GM21717 (cell line): ENCODE data around the gene SLCO6A1.
A peak's percentile ranks its signal among the peaks of the same experiment; 100 is the strongest.
"Not testable (repeated sequence)": the region's sequence is repeated elsewhere in the genome, so short reads cannot be mapped to it uniquely, and the experiment has no call there.

Experiments used
- ATAC-seq: cut with Tn5 transposase; IDR thresholded peaks from one replicate; pipeline ENCODE4 v1.9.1; 2021; ENCODE audit warnings: mild to moderate bottlenecking, moderate library complexity; ENCODE audit not compliant: unreplicated experiment

Gene SLCO6A1

DNA sequence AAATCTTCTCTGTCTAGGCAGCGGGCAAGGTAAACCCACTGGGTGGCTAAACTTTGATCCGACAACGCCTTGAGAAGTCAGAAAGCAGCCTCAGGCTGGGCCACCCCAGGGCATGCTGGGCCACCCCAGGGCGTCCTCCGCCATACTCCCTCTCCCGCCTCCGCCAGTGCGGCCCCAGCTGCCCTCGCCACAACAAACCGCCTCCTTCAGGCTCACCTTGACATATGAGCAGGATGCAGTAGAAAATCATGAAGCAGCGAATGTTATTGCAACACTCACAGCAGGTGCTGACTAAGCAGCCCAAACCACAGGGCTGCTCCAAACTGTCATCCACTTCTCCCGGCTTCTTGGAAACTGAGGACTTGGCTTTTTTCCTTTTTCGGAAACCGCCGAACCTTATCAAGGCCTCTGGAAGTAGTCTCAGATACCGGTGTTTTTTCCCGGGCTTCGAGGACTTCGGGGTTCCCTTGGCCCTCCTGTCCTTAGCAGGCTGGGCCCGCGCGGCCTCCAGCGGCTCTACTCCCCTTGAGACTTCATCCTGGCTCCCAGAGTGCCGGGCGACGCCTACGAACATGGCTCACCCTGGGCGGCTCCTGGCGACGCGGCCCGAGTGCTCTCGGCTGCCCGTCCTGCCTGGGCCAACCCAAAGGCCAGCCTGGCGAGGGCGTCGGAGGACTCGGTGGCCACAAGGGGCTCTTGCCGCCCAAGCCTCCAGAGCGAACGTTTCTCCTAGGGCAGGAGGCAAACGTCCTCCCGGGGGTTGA lies at the start of gene SLCO6A1:
TSS of gene SLCO6A1 (minus strand) at position 731 of the 764 bp plus-strand sequence. CDS start at position 574, 157 bp downstream.
- no peak for ATAC-seq

GRCh38 chr5:102547141-102548035 lies 48.6 kb upstream of the SLCO6A1 start:
- ATAC-seq: no peak

DNA sequence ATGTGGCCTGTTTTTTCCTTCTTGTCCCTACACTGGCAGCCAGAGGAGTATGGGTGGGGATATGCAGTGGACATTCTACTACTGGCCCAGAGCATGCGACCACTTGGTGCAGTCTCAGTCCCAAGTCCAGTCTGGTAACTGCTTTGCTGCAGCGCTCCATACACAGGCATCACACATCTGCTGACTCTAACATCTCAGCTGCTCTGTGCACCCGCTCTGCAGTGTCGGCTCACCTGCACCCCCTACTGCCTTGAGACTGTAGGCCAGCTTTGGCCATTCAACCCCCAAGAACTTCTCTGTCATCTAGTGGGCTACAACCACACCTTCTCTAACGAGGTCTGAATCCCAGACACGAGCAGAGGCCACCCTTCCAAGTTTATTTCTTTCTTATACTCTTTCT lies 46.4 kb upstream of the SLCO6A1 start:
- ATAC-seq: no peak

DNA sequence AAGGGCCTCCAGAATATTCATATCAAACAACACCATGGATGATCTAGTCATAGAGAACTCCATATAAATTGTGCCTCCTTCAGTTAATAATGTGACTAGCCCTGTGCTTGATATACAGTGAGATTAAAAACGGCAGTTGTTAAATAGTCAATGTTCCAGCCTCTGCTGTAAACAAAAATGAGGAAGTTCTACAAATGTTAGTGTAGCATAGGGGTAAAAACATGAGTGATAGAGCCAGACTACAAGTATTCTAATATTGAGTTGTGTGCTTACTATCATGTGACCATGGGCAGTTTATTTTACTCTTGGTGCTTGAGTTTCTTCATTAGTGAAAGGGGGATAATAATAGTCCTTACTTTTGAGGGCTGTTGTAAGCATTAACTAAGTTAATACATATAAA lies 43.3 kb upstream of the SLCO6A1 start:
- no peak for ATAC-seq

DNA sequence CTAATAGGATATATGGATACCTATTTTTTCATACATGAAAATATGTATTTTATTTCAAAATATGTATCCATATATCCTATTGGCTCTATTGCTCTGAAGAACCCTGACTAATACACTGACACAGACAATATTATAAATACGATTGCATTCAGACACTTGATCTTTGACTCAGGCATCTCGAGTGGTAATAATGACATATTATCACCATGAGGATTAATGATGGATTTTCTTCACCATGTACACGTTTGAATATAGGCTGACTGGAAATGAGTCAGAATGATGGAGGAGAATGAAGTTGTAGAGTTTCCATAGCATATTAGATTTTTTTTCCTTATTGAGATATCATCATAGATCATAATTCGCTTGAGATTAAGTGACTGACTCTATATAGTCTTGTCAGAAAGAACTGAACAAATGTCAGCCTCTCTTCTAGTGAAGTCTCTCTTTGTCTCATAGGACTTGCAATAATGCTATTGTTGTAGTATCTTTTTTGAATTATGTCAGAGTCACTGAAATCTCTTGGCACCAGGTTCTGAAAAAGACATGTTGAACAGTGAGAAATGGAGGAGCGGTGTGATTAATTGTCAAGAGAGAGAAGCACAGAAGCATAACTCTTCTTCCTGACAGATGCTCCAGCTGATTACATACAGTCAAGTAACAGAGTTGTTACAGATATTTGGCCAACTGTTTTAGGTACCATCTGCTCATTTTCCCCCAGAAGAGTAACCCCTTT lies 41.4 kb upstream of the SLCO6A1 start:
- ATAC-seq: no peak

GRCh38 chr5:102539562-102539961 lies 40.8 kb upstream of the SLCO6A1 start:
- ATAC-seq: no peak

- ATAC-seq: no peak
Observed at GRCh38 chr5:102537011-102537410, 38.2 kb upstream of the SLCO6A1 start.

- no peak for ATAC-seq
Observed at GRCh38 chr5:102536323-102536928, 37.6 kb upstream of the SLCO6A1 start.

GRCh38 chr5:102532123-102532522 lies 33.3 kb upstream of the SLCO6A1 start:
- ATAC-seq: no peak

DNA sequence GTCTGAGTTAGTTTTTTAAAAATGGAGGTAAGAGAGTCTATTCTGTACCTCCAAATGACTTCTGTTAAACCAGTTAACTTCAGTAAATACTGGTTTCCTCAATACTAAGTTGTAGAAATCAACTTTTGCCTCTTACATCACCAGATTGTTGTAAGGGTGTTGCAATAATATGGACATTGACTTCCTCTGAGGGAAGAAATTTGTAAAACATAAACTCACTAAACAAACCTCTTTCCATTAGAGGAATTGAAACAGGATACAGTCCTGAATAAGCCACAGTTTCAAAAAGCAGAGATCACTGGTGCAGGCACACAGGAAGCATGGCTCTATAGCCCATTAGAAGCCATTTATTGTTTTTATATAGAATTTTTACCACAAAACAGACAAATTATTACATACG lies 32.7 kb upstream of the SLCO6A1 start:
- ATAC-seq: no peak

DNA sequence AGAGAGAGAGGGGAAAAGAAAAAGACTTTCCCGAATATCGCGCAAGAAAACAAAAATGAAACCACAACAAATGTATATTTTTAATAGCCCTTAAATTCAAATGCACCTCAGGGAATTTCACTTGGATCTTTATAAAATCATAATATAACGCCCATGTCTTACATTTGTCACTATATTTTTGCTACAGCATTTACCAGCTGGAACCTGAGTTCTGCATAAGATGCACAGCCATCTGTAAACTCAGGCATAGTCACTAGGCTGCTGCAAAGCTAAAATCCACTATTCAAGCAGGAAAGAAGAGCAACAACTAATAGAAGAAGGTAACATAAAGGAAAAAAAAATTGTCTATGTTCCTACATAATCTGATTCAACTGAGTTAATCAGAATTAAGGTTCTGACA lies 30.6 kb upstream of the SLCO6A1 start:
- no peak for ATAC-seq

DNA sequence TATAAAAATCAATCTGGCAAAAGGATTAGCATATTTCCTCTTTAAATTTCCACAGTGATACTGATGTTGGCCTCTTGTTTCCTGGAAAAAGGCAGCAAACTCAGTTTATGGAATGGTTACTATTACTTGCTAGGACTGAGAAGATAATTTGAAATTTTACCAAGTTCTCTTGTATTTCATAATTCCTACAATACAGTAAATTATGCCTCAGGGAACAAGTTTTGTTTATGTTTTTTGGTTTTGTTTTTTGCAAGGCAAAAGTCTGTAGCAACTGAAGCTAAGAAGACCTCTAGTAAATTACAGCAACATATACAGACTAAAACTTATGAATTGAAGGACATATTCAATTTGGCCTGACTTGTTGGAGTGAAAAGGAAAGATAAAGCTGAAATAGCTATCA lies 30.2 kb upstream of the SLCO6A1 start:
- no peak for ATAC-seq

- no peak for ATAC-seq
Observed at GRCh38 chr5:102528600-102528999, 29.8 kb upstream of the SLCO6A1 start.

- ATAC-seq: no peak
Observed at GRCh38 chr5:102527547-102527946, 28.7 kb upstream of the SLCO6A1 start.

GRCh38 chr5:102523541-102524175 lies 24.9 kb upstream of the SLCO6A1 start:
- ATAC-seq: peak; percentile 100

- ATAC-seq: no peak
Observed at GRCh38 chr5:102511666-102512065, 12.9 kb upstream of the SLCO6A1 start.

GRCh38 chr5:102491261-102491914 lies 7.4 kb downstream of the SLCO6A1 start:
- ATAC-seq: not testable (repeated sequence)

DNA sequence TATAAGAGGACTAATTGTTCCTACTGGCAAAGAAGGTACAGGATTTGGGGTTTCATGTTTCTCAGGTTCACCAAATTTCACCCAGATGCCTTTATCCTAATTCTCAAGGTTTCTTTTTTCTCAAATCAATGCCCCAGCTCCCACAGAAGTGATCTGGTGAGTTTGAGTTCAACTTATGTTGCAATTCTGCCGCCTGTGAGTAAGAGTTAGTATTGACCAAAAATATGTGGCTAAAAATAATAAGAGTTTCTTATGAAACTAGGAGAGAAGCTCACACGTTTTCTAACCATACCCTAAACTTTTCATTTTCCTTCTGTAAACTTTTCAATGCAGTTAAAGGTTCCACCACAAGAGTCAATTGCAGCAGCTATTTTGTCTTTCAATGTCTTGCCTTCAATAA lies 15.1 kb downstream of the SLCO6A1 start:
- ATAC-seq: no peak

GRCh38 chr5:102481054-102481715 lies 17.6 kb downstream of the SLCO6A1 start:
- ATAC-seq: no peak
